ENCODE data around the gene PCNP. TPM values are rescaled to one million over a fixed set of nuclear protein-coding genes. Genes with fewer than 3 reads are reported as not detected.

The PCNP gene
- total and polyA plus RNA-seq, 2 donors (not counting 1 experiment from before 2014, with no cell fraction given) = 39.1 to 156 TPM

DNA sequence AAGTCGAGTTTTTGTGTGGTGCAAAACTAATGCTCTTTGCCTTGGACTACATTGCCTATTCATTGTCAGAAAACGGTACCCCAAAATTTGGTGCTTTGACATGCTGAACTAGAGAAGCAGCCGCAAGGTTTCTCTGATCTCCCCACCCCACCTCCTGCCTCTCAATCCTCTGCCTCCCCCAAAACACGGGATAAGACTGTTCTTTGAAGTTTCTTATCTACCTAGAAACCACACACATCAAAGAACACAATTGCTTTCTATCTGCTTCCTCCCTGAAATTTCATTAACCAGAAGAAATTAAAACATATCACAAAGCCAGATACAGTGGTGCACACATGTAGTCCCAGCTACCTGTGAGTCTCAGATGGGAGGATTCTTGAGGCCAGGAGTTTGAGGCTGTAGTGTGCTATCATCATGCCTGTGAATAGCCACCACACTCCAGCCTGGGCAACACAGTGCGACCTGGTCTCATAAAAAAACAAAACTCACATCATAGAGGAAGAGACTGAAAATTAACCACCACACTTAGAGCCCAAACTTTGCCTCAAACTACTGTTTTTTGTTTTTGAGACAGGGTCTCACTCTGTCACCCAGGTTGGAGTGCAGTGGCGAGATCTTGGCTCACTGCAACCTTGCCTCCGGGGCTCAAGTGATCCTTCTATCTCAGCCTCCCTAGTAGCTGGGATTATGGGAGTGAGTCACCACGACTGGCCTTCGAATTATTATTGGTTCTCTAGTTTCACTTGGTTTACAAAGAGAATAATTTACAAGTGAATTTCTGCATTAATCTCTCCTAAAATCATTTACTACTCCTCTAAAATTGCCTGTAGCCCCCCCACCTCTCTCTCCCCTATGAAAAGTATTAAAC lies 2.7 kb upstream of the PCNP start:
- Histone ChIP-seq H3K36me3 (replicated peaks in 1 of 2; ENCODE audit: control extremely low read depth in 1 of 2, control insufficient read depth in 1 of 2, extremely low read depth in 1 of 2, insufficient read depth in 2 of 2, low read length in 1 of 2) (peaks cover 0 to 4% of the 10 kb centered on the region in 2 experiments), H3K27me3 (replicated peaks in 1 of 4; ENCODE audit: control extremely low read depth in 1 of 4, control insufficient read depth in 3 of 4, insufficient read depth in 4 of 4, low read length in 3 of 4) (no peaks in the 10 kb centered on the region), H3K4me1 (ENCODE audit: control insufficient read depth in 2 of 2, insufficient read depth in 2 of 2, low read length in 2 of 2) (peaks cover 20 to 21% of the 10 kb centered on the region in 2 donors), H3K9ac (ENCODE audit: low read length) (no peak overlapping the region), H3K27ac (ENCODE audit: low read length in 2 of 2) (no peak overlapping the region), H2AFZ (ENCODE audit: insufficient read depth, low read depth, low read length, poor library complexity, severe bottlenecking) (no peak overlapping the region), H3K9me3 (ENCODE audit: control extremely low read depth in 1 of 3, control insufficient read depth in 2 of 3, insufficient read depth in 1 of 3, low read length in 2 of 3) (no peaks in the 10 kb centered on the region), H3K79me2 (ENCODE audit: control insufficient read depth, insufficient read depth, low read length) (peaks cover 54% of the 10 kb centered on the region), H3K4me3 (ENCODE audit: control extremely low read depth in 1 of 5, extremely low read depth in 1 of 5, insufficient read depth in 1 of 5, low read depth in 2 of 5, low read length in 4 of 5) (no peak overlapping the region), H4K20me1 (ENCODE audit: control insufficient read depth, insufficient read depth, low read length, poor library complexity, severe bottlenecking) (peaks cover 6% of the 10 kb centered on the region), H3K4me2 (replicated peaks; ENCODE audit: low read depth, low read length, poor library complexity, severe bottlenecking) (no peak overlapping the region)
- Mint-ChIP-seq H3K9me3 (ENCODE audit: insufficient read depth) (no peaks in the 10 kb centered on the region), H3K27ac (no peak overlapping the region), H3K4me3 (no peak overlapping the region), H3K27me3 (no peaks in the 10 kb centered on the region), H3K4me1 (peaks cover 24% of the 10 kb centered on the region)
- WGBS (ENCODE audit: insufficient coverage) = 85% methylated on average over 3 of the region's 9 CpGs
- ChIA-PET CTCF (interaction anchor here (0.9 to 3.7 kb wide), 2 partner anchors 105 to 654 kb away, joined by 3 to 20 read pairs; partner anchors contain the start of gene ZBTB11), POLR2A (interaction anchor here (0.7 kb wide), 1 partner anchor 1170 kb away, joined by 4 read pairs; the partner anchor contains the start of gene LNP1)
- TF ChIP-seq, protein P1, sequence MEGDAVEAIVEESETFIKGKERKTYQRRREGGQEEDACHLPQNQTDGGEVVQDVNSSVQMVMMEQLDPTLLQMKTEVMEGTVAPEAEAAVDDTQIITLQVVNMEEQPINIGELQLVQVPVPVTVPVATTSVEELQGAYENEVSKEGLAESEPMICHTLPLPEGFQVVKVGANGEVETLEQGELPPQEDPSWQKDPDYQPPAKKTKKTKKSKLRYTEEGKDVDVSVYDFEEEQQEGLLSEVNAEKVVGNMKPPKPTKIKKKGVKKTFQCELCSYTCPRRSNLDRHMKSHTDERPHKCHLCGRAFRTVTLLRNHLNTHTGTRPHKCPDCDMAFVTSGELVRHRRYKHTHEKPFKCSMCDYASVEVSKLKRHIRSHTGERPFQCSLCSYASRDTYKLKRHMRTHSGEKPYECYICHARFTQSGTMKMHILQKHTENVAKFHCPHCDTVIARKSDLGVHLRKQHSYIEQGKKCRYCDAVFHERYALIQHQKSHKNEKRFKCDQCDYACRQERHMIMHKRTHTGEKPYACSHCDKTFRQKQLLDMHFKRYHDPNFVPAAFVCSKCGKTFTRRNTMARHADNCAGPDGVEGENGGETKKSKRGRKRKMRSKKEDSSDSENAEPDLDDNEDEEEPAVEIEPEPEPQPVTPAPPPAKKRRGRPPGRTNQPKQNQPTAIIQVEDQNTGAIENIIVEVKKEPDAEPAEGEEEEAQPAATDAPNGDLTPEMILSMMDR (IDR thresholded peaks at IDR 0.05) = no peak
- no peak for TF ChIP-seq EZH2 (IDR thresholded peaks at IDR 0.05; ENCODE audit: borderline replicate concordance, insufficient read depth, low read depth, low read length, poor library complexity, severe bottlenecking)
- ATAC-seq (ENCODE audit: low read depth) = no peak
- DNase-seq = no peak
- intact Hi-C loops (cut with micrococcal nuclease) = loop anchor here (5.0 kb wide), 2 partner anchors 189 to 1754 kb away; partner anchors contain the start of gene CMSS1
